Panc1 (cell line): Measurements from ENCODE around the gene RPN1.
"Not testable (repeated sequence)": the region's sequence is repeated elsewhere in the genome, so short reads cannot be mapped to it uniquely, and the experiment has no call there.

Source experiments
- POLR2AphosphoS5 ChIP-seq: IDR thresholded peaks from 2 replicates; pipeline ENCODE4 v1.6.1; 2012; ENCODE audit warnings: mild to moderate bottlenecking, low read depth, low read length, moderate library complexity
- SIN3A ChIP-seq: IDR thresholded peaks from 2 replicates; pipeline ENCODE4 v1.6.1; 2012; ENCODE audit warnings: low read depth, mild to moderate bottlenecking, low read length, moderate library complexity, borderline replicate concordance; ENCODE audit not compliant: insufficient read depth
- TF ChIP-seq, protein P1 (sequence below): fragments of 450-650 bp; IDR thresholded peaks from 2 replicates; pipeline ENCODE4 v1.5.1; 2017; ENCODE audit warnings: mild to moderate bottlenecking

DNA sequence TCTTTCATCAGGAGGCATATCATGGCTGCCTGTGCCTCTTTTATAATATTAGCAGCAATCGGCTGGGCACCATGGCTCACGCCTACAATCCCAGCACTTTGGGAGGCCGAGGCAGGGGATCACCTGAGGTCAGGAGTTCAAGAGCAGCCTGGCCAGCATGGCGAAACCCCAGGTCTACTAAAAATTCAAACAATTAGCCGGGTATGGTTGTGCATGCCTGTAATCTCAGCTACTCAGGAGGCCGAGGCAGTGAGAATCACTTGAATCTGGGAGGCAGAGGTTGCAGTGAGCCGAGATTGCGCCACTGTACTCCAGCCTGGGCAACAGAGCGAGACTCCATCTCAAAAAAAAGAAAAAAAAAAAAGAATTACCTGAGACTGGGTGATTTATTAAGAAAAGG lies 64.2 kb downstream of the RPN1 start:
- TF ChIP-seq, protein P1, sequence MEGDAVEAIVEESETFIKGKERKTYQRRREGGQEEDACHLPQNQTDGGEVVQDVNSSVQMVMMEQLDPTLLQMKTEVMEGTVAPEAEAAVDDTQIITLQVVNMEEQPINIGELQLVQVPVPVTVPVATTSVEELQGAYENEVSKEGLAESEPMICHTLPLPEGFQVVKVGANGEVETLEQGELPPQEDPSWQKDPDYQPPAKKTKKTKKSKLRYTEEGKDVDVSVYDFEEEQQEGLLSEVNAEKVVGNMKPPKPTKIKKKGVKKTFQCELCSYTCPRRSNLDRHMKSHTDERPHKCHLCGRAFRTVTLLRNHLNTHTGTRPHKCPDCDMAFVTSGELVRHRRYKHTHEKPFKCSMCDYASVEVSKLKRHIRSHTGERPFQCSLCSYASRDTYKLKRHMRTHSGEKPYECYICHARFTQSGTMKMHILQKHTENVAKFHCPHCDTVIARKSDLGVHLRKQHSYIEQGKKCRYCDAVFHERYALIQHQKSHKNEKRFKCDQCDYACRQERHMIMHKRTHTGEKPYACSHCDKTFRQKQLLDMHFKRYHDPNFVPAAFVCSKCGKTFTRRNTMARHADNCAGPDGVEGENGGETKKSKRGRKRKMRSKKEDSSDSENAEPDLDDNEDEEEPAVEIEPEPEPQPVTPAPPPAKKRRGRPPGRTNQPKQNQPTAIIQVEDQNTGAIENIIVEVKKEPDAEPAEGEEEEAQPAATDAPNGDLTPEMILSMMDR: not testable (repeated sequence)
- TF ChIP-seq SIN3A, POLR2AphosphoS5: not testable (repeated sequence)
